ENCODE measurements around the gene SMG7.

Gene SMG7

GRCh38 chr1:183483224-183483623 lies 10.9 kb downstream of the SMG7 start:
- TF ChIP-seq POLR2AphosphoS5 (IDR thresholded peaks at IDR 0.05; ENCODE audit: low read depth, low read length) (no peak), SIN3A (IDR thresholded peaks at IDR 0.05; ENCODE audit: borderline replicate concordance, insufficient read depth, low read length) (no peak), TAF1 (IDR thresholded peaks at IDR 0.05; ENCODE audit: borderline replicate concordance, insufficient read depth, low read length) (no peak)

- TF ChIP-seq TAF1 (IDR thresholded peaks at IDR 0.05; ENCODE audit: borderline replicate concordance, insufficient read depth, low read length) (no peak), FOXP2 (optimal IDR thresholded peaks at IDR 0.05; ENCODE audit: borderline replicate concordance, extremely low read depth, extremely low read length, insufficient read depth) (no peak), SIN3A (IDR thresholded peaks at IDR 0.05; ENCODE audit: borderline replicate concordance, insufficient read depth, low read length) (no peak), REST (IDR thresholded peaks at IDR 0.05; ENCODE audit: insufficient read depth in 1 of 2, low read depth in 2 of 2, low read length in 2 of 2) (no peak), POLR2AphosphoS5 (IDR thresholded peaks at IDR 0.05; ENCODE audit: low read depth, low read length) (no peak)
Observed at GRCh38 chr1:183484254-183484653, 12.0 kb downstream of the SMG7 start.

GRCh38 chr1:183484851-183485250 lies 12.6 kb downstream of the SMG7 start:
- TF ChIP-seq TAF1 (IDR thresholded peaks at IDR 0.05; ENCODE audit: borderline replicate concordance, insufficient read depth, low read length): no peak

- TF ChIP-seq SIN3A (IDR thresholded peaks at IDR 0.05; ENCODE audit: borderline replicate concordance, insufficient read depth, low read length): no peak
- TF ChIP-seq POLR2AphosphoS5 (IDR thresholded peaks at IDR 0.05; ENCODE audit: low read depth, low read length): no peak
- TF ChIP-seq FOXP2 (optimal IDR thresholded peaks at IDR 0.05; ENCODE audit: borderline replicate concordance, extremely low read depth, extremely low read length, insufficient read depth): no peak
- TF ChIP-seq REST (IDR thresholded peaks at IDR 0.05; ENCODE audit: insufficient read depth in 1 of 2, low read depth in 2 of 2, low read length in 2 of 2): no peak
- no peak for TF ChIP-seq TAF1 (IDR thresholded peaks at IDR 0.05; ENCODE audit: borderline replicate concordance, insufficient read depth, low read length)
Observed at GRCh38 chr1:183487674-183488442, 15.6 kb downstream of the SMG7 start.

- no peak for TF ChIP-seq FOXP2 (optimal IDR thresholded peaks at IDR 0.05; ENCODE audit: borderline replicate concordance, extremely low read depth, extremely low read length, insufficient read depth)
- no peak for TF ChIP-seq TAF1 (IDR thresholded peaks at IDR 0.05; ENCODE audit: borderline replicate concordance, insufficient read depth, low read length)
- no peak for TF ChIP-seq SIN3A (IDR thresholded peaks at IDR 0.05; ENCODE audit: borderline replicate concordance, insufficient read depth, low read length)
- TF ChIP-seq REST (IDR thresholded peaks at IDR 0.05; ENCODE audit: insufficient read depth in 1 of 2, low read depth in 2 of 2, low read length in 2 of 2): no peak
- TF ChIP-seq POLR2AphosphoS5 (IDR thresholded peaks at IDR 0.05; ENCODE audit: low read depth, low read length): no peak
Observed at GRCh38 chr1:183490932-183491331, 18.6 kb downstream of the SMG7 start.

GRCh38 chr1:183493540-183494245 lies 21.4 kb downstream of the SMG7 start:
- TF ChIP-seq POLR2AphosphoS5 (IDR thresholded peaks at IDR 0.05; ENCODE audit: low read depth, low read length): no peak
- no peak for TF ChIP-seq REST (IDR thresholded peaks at IDR 0.05; ENCODE audit: insufficient read depth in 1 of 2, low read depth in 2 of 2, low read length in 2 of 2)
- TF ChIP-seq SIN3A (IDR thresholded peaks at IDR 0.05; ENCODE audit: borderline replicate concordance, insufficient read depth, low read length): no peak
- TF ChIP-seq FOXP2 (optimal IDR thresholded peaks at IDR 0.05; ENCODE audit: borderline replicate concordance, extremely low read depth, extremely low read length, insufficient read depth): no peak
- TF ChIP-seq TAF1 (IDR thresholded peaks at IDR 0.05; ENCODE audit: borderline replicate concordance, insufficient read depth, low read length): no peak
